Loucy (cell line): ENCODE measurements around the gene SLC35E3.

Source experiments
- EZH2phosphoT487 ChIP-seq: fragments of 200-600 bp; IDR thresholded peaks from 2 replicates; pipeline ENCODE4 v1.6.1; 2018; ENCODE audit warnings: antibody characterized with exemption, mild to moderate bottlenecking, moderate library complexity, borderline replicate concordance
- TF ChIP-seq, protein P1 (sequence below): fragments of 200-600 bp; sonication (generic); conservative IDR thresholded peaks from 2 replicates; pipeline ENCODE4 v1.5.1; 2014; ENCODE audit warnings: mild to moderate bottlenecking, antibody characterized with exemption, low read length

DNA sequence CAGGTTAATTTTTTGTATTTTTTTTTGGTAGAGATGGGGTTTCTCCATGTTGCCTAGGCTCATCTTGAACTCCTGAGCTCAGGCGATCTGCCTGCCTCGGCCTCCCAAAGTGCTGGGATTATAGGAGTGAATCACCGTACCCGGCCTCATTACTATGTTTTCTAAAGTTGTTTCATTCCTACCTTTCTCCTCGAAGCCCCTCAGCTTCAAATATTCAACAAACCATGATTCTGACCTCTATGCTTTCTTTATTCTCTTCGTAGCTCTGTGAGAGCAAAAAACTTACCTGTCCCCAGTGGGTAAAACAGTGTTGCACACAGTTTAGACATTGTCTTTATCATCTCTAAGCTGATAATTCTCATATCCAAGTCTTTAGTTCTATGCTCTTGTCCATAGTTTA lies 35.8 kb downstream of the SLC35E3 start:
- TF ChIP-seq, protein P1, sequence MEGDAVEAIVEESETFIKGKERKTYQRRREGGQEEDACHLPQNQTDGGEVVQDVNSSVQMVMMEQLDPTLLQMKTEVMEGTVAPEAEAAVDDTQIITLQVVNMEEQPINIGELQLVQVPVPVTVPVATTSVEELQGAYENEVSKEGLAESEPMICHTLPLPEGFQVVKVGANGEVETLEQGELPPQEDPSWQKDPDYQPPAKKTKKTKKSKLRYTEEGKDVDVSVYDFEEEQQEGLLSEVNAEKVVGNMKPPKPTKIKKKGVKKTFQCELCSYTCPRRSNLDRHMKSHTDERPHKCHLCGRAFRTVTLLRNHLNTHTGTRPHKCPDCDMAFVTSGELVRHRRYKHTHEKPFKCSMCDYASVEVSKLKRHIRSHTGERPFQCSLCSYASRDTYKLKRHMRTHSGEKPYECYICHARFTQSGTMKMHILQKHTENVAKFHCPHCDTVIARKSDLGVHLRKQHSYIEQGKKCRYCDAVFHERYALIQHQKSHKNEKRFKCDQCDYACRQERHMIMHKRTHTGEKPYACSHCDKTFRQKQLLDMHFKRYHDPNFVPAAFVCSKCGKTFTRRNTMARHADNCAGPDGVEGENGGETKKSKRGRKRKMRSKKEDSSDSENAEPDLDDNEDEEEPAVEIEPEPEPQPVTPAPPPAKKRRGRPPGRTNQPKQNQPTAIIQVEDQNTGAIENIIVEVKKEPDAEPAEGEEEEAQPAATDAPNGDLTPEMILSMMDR = no peak
- TF ChIP-seq EZH2phosphoT487 = no peak
